Stimulated activated CD8-positive, alpha-beta memory T cell treated with anti-CD3 and anti-CD28 coated beads, Interleukin-7, amount 100 ng/mL, for 4 hours (primary cell): Measurements from ENCODE around the gene OPN1SW.

ENCODE experiments used
- DNase-seq, 2 donors: peaks; one replicate each; pipeline ENCODE4 v3.0.0-alpha.2; 2020; ENCODE audit warnings: low read depth in 2 of 2

Gene OPN1SW

DNA sequence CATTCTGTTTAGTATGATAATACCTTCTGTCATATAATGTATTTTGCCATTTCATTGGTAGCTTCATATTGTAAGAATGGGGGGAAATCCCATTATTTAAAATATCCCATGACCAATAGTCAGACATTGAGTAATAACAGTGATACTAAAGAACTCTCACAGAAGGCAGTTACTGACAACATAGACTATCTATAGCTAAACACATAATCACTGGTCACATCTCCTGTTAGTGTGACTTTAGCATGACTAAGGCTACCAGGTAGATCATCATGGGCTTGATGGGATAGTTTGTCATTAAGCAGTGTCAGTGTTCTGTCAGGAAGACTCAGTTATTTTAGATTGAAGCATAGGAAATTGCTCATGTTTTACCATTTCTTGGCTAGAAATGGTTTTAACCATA lies 16.4 kb downstream of the OPN1SW start:
- no peak for DNase-seq

DNA sequence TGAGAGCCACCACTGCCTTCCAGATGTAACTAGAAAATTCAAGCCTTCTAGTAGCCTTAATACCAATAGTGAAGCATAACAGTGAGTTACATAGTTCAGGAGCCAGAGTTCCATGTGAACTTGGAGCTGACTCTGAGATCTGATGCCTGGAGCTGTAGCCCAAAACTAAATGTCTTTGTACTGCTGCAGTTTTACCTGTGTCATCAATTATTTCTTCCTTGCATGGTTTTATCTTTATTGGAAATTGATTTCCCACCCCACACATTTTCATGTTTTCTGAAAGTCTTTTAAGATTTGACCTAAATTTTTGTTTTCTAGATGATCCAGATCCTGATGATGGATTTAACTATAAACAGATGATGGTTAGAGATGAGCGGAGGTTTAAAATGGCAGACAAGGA lies 17.0 kb downstream of the OPN1SW start:
- no peak for DNase-seq

DNA sequence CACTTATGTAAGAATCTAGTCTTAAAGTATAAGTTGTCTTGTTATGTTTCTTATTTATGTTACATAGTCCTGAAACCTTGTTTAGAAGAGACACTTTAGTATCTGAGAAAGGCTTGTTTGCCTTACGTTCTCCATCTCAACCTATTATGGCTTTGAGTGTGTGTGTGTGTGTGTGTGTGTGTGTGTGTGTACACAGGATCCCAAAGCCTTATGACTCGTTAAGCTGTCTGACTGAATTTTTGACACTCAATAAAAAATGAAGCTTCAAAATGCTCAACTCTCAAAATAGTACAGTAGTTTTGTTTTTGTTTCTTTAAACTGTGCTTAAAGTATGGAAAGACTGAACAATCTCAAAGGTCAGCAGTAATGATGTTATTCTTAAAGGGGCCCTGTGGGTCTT lies 18.4 kb downstream of the OPN1SW start:
- DNase-seq = no peak

DNA sequence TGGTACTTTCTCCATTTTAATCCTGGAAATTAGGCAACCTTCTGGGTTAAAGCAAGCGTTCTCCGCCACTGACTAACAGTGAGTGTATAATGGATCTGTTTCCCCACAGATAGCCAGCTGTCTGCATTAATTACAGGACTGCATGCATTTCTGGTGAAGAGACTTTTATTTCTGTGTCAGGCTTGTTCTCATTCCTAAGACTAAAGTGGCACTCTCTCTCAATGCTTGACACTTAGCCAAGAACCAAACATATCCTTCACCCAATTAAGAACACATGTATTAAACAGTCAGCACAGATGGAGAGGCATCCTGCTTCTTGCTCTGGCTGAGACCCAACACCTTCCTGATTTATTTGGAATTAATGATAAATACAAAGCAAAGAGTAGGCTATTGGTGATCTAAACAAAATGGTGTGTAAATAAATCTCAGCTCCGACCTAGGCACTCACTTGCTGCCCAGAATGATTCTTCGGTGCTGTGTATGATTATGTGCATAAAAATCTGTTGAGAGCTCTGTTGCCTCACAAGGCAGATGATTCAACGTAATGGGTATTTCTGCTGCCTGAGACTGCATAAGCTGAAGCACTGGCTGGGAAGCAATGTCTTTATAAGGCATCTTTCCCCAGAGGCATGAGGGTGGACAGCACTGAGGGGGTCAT lies 19.6 kb downstream of the OPN1SW start:
- no peak for DNase-seq

DNA sequence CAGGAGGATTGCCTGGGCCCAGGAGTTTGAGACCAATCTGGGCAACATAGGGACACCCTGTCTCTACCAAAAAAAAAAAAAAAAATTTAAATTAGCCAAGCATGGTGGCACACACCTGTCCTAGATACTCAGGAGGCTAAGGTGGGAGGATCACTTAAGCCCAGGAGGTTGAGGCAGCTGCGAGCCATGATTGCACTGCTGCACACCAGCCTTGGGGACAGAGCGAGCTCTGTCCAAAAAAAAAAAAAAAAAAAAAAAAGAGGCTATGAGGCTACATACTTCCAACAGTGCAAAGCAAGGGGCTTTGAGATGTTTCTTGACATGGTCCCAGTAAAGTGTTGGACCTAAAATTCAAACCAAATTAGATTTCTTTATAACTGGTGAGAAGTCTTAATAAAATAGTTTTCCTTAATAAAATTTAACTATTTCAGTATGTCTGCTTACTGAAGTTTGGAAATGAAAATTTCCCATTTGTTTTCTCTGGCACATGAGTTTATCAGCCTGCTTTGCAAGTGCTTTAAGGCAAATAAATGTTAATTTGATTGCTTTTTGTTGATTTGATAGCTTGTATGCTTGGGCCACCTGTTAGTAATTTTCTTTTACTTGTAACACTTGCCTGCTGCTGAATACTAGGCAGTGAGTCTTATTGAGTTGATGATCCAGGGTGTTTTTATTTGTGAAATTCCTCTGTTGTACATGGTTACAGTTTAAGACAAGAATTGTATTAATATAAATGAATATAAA lies 20.3 kb downstream of the OPN1SW start:
- no peak for DNase-seq

DNA sequence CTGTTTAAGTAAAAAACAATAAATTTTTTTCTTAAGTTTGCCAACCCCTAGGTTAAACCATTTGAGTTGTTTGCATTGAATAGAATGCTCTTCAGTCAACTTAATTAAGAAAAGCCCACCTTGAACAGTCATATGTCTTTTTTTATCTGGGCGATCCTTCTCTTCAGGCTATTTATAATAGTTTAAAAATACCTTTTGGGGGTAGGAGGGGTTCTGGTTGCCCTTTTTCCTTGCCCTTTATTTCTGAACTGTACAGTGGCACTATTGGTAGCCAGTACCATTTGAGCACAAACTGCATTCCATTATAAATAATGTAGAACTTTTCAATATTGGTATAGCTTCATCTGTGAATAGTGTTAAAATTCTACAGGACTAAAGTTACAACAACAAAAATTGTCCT lies 23.3 kb downstream of the OPN1SW start:
- DNase-seq = no peak

DNA sequence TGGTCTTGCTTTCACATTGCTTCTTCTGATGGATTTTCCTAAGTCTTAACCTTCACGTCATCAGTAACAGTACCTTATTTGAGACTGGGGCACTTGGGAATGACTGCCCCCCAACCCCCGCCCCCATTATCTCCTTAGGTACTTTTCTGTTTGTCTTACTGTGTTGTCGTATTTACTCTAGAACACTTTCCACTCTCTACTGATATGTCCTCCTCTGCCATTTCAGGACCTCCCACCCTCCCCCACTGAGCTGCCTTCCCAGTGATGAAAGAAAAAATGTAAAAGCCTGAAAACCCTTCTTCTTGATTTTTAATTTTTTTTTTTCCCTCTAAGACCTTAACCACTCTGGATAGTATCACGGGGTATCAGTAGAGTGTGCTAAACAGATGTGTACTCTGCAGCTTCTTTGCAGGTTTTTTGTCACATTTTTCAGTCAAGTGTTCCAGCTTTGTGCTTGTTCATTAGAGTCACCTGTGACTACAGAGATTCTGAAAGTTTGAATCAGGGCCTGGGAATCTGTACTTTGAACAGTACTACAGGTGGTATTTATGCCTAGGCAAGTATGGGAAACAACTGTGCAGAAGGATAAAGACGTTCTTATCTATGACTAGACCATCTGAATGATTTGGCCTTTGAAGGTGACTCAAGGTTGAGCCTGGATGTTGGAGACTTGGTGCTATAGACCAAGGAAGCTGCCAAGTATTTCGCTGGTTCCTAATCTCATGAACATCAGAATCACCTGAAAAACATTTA lies 28.1 kb downstream of the OPN1SW start:
- no peak for DNase-seq

DNA sequence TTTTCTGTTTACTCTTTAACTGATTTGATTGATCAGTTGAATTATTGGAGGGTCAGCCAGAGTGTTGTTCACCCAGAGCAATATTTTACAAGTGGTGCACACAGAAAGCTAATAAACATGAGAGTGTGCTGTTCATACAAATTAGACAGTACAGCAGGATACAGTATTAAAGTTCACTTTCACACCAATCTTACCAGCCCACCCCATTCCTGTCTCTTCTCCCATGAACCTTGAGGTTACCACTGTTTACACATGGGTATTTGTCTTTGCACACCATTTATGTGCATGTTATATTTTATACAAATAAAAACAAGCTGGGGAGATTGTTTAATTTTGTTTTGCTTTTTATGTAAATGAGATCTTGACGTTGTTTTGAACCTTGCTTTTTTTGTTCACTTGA lies 29.9 kb downstream of the OPN1SW start:
- DNase-seq = no peak

DNA sequence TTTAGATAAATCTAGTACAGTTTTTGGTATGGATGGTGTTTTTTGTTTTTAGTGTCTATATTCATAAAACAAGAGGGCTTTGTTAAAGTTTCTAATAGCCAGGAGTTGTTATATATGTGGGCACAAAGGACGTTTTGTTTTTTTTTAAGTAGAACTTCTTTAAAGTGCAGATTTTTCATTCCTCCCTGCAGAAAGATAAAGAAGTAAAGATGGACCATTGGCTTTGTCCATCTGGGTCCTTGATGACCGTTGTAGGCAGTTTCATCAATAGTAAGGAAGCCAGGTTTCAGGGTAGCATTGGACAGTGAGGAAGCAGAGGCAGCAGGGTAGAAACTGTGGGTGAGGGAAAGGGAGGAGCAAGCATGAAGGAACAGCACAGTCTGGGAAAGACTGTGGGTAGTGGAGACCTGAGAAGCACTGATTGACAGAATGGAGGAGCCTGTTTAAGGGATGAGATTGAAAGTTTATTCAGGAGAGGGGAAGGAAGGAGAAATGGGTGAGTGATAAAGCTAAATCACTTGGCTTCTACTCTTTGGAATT lies 31.2 kb downstream of the OPN1SW start:
- DNase-seq = no peak

DNA sequence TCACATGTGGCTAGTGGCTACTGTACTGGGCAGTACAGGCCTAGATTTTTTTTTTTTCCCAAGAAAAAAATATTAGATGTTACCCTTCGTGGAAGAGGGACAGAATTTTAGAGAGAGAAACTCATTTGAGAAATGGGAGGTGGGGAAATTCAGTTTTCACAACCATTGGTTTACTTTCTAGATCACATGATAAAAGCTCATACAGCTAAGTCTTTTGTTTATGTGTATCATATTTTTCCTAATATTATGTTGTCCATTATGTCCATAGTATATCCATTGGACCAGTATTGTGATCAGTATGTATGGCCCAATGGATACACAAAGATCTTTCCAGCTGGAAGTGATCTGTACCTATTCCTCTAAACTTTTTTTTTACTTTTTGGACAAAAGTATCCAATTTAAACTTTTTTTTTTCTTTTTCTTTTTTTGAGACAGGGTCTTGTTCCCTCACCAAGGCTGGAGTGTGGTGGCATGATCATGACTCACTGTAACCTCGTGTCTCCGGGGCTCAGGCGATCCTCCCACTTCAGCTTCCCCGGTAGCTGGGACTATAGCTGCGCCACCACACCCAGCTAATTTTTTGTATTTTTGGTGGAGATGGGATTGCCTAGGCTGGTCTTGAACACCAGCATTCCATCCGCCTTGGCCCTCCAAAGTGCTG lies 32.4 kb downstream of the OPN1SW start:
- DNase-seq = no peak

DNA sequence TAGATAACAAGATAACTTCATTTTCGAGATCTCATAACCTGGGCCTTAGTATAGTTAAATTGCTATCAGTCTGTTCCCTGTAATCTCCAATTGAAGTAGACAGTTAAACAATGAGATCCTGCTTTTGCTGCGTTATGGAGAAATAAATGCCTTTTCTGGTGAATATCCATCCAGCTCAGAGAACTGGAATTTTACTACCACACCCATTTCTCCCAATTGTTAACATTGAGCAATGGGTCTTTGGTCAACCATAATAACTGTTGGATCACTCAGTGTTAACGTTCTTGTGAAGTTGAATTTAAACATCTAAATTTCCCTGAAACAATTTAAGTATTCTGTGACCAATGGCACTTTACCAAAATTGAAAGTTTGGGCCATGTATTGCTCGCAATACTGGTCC lies 33.4 kb downstream of the OPN1SW start:
- DNase-seq = no peak

DNA sequence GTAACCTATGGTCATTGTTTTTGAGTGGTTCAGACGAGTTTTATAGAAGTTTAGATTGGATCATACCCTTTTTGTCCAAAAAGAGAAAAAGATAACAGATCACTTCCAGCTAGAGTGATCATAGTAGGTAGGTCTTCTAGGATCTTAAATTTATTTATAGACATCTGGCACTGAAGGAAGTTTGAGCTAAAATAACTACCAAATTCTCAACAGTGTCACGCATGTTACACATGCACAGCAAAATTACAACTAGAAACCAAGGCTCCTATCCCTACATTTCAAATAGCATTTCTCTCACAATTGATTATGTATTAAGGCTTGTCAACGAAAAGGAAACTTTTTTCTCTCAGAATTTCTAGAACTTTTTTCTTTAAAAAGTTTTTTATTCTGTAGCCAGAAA lies 34.1 kb downstream of the OPN1SW start:
- no peak for DNase-seq

DNA sequence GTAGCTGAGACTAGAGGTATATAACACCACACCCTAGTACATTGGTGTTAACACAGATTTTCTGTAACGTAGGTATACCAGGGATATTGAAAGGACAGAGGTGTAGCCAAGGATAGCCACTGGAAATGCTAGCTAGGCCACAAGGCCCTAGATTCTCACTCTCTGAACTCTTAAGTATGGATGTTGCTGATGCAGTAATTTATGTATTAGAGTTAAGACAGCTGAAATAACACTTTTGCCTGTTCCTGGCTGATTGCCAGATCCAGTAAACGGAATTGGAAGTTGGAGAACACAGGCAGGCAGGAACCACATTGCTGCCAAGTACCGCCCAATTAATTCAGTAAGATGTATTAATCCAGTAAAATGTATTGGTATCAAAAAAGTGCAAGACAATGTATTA lies 34.6 kb downstream of the OPN1SW start:
- DNase-seq = no peak

DNA sequence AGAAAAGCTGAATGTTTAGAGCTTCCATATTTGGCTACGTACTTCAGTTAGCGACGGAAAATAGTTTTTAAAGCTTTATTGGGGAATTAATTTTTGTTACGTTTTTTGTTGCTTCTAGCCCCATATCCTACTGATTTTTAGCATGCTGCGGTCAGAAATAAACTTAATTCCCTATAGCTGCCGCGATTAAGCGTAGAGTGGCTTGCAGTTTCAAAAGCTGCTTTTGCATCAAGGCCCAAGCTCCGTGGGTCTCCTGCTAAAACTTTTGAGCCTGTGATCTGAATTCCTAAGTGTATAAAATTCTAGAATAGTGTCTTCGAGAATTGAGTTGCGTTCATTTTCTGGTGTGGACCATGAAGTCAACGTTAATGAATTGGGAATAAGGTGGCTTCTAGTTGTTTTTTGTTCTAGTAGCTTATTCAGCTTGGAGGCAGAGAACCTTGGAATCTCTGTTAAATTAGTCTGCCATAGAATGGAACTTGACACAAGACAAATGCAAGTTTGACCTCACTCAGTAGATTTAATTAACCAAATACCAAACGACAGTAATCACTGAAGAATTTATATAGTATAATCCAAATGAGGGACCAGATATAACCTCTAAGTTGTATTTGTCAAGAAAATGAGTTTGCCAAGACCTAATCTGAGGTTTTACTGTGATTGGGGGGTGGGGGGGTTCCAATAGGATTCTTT lies 35.5 kb downstream of the OPN1SW start:
- DNase-seq = no peak

DNA sequence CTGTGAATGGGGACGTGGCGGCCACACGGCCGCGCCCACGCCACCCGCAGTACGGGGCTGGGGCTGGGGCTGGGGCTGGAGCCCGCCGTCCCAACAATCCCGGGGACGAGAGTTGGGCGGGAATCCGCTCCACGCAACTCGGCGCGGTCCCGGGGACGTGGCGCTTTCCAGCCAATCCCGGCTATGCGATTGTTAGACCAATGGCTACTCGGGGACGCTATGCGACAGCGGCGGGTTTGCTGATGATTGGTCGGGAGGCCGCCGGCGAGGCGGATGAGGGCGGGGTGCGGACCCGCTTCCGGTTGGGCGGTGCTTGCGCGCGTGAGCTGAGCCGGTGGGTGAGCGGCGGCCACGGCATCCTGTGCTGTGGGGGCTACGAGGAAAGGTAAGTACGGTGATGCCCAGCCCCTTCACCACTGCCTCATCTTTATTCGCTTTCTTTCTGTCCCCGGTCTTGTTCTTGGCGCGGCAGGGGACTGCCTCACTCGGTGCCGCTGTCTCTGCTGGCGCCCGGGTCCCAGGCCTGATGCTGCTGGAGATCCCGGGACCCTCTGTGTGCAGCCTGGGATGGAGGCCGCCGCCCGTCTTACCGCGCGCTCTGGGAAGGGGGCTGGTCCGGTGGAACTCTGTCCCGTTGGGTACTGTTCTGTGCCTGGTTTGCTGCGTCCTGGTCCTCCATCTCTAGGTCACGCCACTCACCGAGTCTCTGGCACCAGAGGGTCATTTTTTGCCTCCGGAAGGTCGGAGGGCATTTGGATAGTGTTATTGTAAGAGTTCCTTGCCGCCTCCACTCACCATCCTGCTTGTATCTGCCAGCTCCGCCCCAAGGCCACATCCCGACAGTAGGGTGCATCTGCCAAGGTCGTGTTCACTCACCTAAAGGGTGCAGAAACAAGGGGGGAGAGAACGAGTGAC lies 36.3 kb downstream of the OPN1SW start, which contains the start of gene CALU:
Gene CALU (plus strand): TSS at position 312 of the 915 bp plus-strand sequence. CDS start 9,225 bp downstream, outside the sequence.
- DNase-seq = peak; percentile 88 to 90

DNA sequence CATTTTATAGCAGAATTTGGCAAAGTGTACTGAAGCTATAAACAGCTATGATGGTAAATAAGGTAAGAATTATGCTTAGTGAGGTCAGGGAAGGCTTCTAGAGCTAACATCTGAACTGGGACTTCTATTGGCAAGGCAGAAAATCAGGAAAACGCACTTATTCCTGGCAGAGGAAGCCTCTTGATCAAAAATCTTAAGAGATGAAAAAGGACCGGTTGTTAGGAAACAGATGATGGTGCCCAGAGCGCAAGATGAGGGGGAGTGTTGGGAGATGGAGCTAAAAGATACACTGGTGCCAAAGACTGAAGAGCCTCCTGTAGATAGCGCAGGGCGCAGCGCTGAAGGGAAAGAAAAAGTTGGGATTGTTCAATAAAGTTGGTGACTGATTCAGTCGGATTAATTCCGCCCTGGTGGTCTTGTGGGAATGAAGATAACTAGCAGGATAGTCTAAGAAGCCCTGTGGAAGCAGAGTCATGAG lies 37.0 kb downstream of the OPN1SW start:
- DNase-seq = no peak

DNA sequence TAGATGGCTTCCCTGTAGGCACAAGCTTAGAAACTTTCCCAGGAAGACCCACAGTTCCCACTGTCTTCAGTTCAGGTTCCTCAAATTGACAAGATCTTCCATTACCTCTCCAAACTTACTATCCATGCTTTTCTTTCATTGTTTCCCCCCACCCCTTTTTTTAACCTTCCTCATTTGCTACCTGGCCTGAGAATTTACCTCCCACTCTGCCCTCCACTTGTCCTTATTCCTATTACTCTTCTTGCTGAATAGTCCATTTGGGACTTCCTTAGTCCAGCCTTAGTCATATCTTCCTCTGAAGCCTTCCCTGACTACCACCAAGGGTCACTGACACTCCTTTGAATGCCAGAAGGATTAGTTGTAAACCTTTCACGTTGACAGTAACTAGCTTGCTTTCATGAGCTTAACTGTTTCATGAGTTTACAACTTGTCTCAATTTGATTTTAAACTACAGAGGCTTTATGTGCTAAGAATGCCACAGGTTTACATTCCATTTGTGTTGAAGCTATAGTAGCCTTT lies 37.7 kb downstream of the OPN1SW start:
- no peak for DNase-seq

DNA sequence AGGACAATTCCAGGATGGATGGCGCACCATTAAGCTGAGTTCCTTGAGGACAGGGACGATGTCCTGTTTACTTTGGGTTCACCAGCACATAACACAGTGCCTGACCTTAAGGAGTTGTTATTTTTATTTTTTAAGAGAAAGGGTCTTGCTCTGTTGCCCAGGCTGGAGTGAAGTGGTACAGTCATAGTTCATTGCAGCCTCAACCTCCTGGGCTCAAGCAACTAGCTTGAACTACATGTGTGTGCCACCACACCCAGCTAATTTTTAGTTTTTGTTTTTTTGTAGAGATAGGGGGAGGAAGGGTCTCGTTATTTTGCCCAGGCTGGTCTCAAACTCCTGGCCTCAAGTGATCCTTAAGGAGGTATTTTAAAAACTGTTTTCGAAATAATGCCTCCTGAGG lies 38.2 kb downstream of the OPN1SW start:
- DNase-seq = no peak

DNA sequence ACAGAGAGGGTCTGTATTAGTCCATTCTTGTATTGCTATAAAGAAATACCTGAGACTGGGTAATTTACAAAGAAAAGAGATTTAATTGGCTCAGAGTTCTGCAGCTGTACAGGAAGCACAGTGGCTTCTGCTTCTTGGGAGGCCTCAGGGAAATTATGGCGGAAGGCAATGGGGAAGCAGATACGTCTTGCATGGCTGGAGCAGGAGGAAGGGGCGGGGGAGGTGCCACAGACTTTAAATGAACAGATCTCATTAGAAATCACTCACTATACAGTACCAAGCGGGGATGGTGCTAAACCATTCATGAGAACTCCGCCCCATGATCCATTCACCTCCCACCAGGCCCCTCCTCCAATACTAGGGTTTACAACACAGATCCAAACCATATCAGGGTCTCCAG lies 40.2 kb downstream of the OPN1SW start:
- DNase-seq = no peak

DNA sequence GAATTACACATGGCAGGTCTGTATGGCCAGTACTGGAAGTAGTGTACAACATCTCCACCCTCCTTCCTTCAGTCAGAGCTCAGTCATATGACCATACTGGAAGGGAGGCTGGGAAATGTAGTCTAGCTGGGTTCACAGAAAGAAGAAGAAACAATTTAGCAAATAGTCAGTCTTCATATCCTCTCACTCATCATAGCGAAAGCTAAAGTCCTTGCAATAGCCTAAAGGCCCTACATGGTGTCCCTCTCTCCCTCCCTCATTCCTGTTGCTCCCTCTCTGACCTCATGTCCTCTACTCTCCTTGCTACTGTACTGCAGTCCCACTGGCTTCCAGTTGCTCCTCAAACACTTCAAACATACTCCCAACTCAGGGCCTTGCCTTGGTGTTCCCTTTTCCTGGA lies 40.7 kb downstream of the OPN1SW start:
- no peak for DNase-seq
